Inferior parietal cortex (tissue), 1 donor: ENCODE data around the gene ZNF581.

ENCODE experiments used
- DNase-seq: peaks from one replicate; pipeline ENCODE4 v3.0.0-alpha.2; 2016; ENCODE audit errors: extremely low spot score

The ZNF581 gene

GRCh38 chr19:55643003-55643886, at the start of gene ZNF581:
Gene ZNF581 (plus strand): TSS chr19:55643649. CDS start chr19:55644572, 923 bp downstream.
- peak; percentile 73 for DNase-seq

- DNase-seq: no peak
These were observed 48.4 kb upstream of the ZNF581 start for GRCh38 chr19:55594996-55595545.

- no peak for DNase-seq
These were observed 47.1 kb upstream of the ZNF581 start for GRCh38 chr19:55596304-55596703.

GRCh38 chr19:55597501-55597921, 45.9 kb upstream of the ZNF581 start:
- no peak for DNase-seq

- no peak for DNase-seq
These were observed 45.4 kb upstream of the ZNF581 start for GRCh38 chr19:55598034-55598433.

GRCh38 chr19:55598719-55599467, 44.6 kb upstream of the ZNF581 start:
- DNase-seq: peak; percentile 79

GRCh38 chr19:55599468-55599841, 44.0 kb upstream of the ZNF581 start, which contains the start of gene FIZ1:
Gene FIZ1 (minus strand): TSS chr19:55599517. CDS start chr19:55597865, 1,652 bp downstream.
- peak; percentile 96 for DNase-seq

- DNase-seq: peak; percentile 94
These were observed 43.4 kb upstream of the ZNF581 start, which contains the start of gene ZNF524 for GRCh38 chr19:55599842-55600661. Gene ZNF524 (plus strand): TSS chr19:55600288. CDS start chr19:55602113, 1,825 bp downstream.

GRCh38 chr19:55600662-55601028, 42.8 kb upstream of the ZNF581 start:
- no peak for DNase-seq

GRCh38 chr19:55601084-55601483, 42.4 kb upstream of the ZNF581 start:
- no peak for DNase-seq

- DNase-seq: no peak
These were observed 41.1 kb upstream of the ZNF581 start for GRCh38 chr19:55602104-55603001.

- no peak for DNase-seq
These were observed 40.3 kb upstream of the ZNF581 start for GRCh38 chr19:55603115-55603514.

- DNase-seq: no peak
These were observed 39.7 kb upstream of the ZNF581 start for GRCh38 chr19:55603581-55604292.

GRCh38 chr19:55605207-55605636, 38.2 kb upstream of the ZNF581 start:
- DNase-seq: peak; percentile 95

- DNase-seq: peak; percentile 54
These were observed 37.6 kb upstream of the ZNF581 start, which contains the start of gene ZNF865 for GRCh38 chr19:55605637-55606470. Gene ZNF865 (plus strand): TSS chr19:55605647. CDS start chr19:55613619, 7,972 bp downstream.

GRCh38 chr19:55606471-55606787, 37.0 kb upstream of the ZNF581 start:
- DNase-seq: no peak

- no peak for DNase-seq
These were observed 36.6 kb upstream of the ZNF581 start for GRCh38 chr19:55606817-55607216.

- no peak for DNase-seq
These were observed 34.1 kb upstream of the ZNF581 start for GRCh38 chr19:55609326-55609725.
